Left ventricle myocardium inferior (tissue), 1 donor: ENCODE results near the gene ENTHD1. TPM values are rescaled to one million over a fixed set of nuclear protein-coding genes. Genes with fewer than 3 reads are reported as not detected.

Experiments used
- DNase-seq: peaks from one replicate; pipeline ENCODE4 v3.0.0-alpha.2; 2020
- H3K27ac ChIP-seq: fragments of 200-600 bp; replicated peaks from 2 replicates; pipeline ENCODE4 v1.8.0; 2021
- H3K27me3 ChIP-seq: fragments of 200-600 bp; 2 replicates; pipeline ENCODE4 v1.8.0; 2021; ENCODE audit warnings: low read depth
- H3K36me3 ChIP-seq: fragments of 200-600 bp; 2 replicates; pipeline ENCODE4 v1.8.0; 2021
- H3K4me1 ChIP-seq: fragments of 200-600 bp; 2 replicates; pipeline ENCODE4 v1.8.0; 2021
- H3K4me3 ChIP-seq: fragments of 200-600 bp; 2 replicates; pipeline ENCODE4 v1.8.0; 2021; ENCODE audit warnings: mild to moderate bottlenecking, moderate library complexity
- H3K9me3 ChIP-seq: fragments of 200-600 bp; replicated peaks from 2 replicates; pipeline ENCODE4 v1.8.0; 2021
- intact Hi-C: fragments of 100-400 bp; cut with micrococcal nuclease; formaldehyde crosslinking; loops from one replicate; pipeline ENCODE4 v1.11.0; 2022
- long read RNA-seq: library from polyadenylated mRNA; unstranded; transcript quantifications from one replicate; pipeline ENCODE4 v2.0.0, GENCODE V29; 2021
- total RNA-seq: library from RNA; stranded (reverse); fragmentation: NEBNext Ultra II Directional; extraction: Animal tissue kit (Norgen Biotek cat#: 25700); gene quantifications from one replicate; pipeline ENCODE4 v1.2.1, GENCODE V29; 2021
- TF ChIP-seq, protein P1 (sequence below): fragments of 200-600 bp; IDR thresholded peaks from 2 replicates; pipeline ENCODE4 v1.8.0; 2021; ENCODE audit warnings: antibody characterized with exemption, mild to moderate bottlenecking, borderline replicate concordance
- donor health status: DM: no; HTN: yes; CAD: no; lungs with severe emphysema.

Gene ENTHD1, protein sequence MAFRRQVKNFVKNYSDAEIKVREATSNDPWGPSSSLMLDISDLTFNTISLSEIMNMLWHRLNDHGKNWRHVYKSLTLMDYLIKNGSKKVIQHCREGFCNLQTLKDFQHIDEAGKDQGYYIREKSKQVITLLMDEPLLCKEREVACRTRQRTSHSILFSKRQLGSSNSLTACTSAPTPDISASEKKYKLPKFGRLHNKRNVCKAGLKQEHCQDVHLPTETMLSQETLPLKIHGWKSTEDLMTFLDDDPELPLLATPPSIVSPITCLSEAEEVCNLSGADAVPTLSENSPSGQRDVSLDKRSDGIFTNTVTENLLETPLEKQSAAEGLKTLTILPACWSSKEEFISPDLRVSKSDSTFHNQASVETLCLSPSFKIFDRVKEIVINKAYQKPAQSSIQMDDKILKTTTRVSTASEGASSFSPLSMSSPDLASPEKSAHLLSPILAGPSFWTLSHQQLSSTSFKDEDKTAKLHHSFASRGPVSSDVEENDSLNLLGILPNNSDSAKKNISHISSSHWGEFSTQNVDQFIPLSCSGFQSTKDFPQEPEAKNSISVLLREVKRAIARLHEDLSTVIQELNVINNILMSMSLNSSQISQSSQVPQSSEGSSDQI
- not detected for total RNA-seq
- long read RNA-seq: 0 reads

DNA sequence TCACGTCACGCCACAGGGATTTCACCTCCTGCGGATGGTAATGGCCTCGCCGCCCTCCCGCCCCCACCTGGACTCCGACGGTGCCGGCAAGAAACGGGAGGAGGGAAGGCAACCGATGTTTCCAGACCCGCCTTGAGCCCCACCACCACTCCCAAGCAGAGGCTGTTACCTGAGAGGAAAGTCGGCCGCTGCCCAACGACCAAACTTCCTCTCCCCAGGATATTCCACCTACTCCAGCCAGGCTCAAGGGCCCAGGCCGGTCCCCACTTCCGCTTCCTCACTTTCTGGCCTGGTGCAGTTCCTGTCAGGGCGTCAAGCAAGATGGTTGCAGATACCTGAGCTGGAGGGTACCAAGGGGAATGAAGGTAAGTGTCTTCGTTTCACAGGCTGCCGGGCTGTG lies at the start of gene ENTHD1:
ENTHD1 (minus strand) TSS at position 235 of the 400 bp plus-strand sequence. CDS start 6,012 bp downstream, outside the sequence.
- Histone ChIP-seq H3K4me3 (no peak within 1 kb of the TSS), H3K27ac (no peak within 1 kb of the TSS), H3K27me3 (peaks cover 40% of the 10 kb centered on the region), H3K36me3 (no peaks in the 10 kb centered on the region), H3K9me3 (no peaks in the 10 kb centered on the region), H3K4me1 (peaks cover under 1% of the 10 kb centered on the region)
- no peak for DNase-seq
- TF ChIP-seq, protein P1, sequence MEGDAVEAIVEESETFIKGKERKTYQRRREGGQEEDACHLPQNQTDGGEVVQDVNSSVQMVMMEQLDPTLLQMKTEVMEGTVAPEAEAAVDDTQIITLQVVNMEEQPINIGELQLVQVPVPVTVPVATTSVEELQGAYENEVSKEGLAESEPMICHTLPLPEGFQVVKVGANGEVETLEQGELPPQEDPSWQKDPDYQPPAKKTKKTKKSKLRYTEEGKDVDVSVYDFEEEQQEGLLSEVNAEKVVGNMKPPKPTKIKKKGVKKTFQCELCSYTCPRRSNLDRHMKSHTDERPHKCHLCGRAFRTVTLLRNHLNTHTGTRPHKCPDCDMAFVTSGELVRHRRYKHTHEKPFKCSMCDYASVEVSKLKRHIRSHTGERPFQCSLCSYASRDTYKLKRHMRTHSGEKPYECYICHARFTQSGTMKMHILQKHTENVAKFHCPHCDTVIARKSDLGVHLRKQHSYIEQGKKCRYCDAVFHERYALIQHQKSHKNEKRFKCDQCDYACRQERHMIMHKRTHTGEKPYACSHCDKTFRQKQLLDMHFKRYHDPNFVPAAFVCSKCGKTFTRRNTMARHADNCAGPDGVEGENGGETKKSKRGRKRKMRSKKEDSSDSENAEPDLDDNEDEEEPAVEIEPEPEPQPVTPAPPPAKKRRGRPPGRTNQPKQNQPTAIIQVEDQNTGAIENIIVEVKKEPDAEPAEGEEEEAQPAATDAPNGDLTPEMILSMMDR: no peak
- intact Hi-C loops: no loop called here

DNA sequence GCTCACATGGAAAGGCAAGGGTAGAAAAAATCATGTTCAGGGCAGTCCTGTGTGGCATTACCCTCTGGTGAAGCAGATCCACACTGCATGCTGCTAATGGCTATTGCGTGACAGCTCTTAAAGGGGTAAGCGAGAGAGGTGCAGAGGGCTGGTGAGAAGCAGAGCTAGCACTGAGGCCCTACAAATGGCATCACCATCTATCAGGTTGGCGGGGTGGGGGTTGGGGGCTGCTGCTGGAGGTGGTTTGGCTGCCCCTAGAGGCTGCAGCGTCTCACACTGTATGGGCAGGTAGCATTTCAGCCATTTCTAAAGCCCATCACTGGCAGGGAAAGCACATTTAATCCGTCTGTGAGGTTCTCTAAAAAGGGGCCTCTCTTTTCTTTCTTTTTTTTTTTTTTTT lies 49.8 kb upstream of the ENTHD1 start:
- no peaks in the 10 kb centered on the region for H3K36me3 ChIP-seq
- intact Hi-C loops: no loop called here
- TF ChIP-seq, protein P1: no peak

DNA sequence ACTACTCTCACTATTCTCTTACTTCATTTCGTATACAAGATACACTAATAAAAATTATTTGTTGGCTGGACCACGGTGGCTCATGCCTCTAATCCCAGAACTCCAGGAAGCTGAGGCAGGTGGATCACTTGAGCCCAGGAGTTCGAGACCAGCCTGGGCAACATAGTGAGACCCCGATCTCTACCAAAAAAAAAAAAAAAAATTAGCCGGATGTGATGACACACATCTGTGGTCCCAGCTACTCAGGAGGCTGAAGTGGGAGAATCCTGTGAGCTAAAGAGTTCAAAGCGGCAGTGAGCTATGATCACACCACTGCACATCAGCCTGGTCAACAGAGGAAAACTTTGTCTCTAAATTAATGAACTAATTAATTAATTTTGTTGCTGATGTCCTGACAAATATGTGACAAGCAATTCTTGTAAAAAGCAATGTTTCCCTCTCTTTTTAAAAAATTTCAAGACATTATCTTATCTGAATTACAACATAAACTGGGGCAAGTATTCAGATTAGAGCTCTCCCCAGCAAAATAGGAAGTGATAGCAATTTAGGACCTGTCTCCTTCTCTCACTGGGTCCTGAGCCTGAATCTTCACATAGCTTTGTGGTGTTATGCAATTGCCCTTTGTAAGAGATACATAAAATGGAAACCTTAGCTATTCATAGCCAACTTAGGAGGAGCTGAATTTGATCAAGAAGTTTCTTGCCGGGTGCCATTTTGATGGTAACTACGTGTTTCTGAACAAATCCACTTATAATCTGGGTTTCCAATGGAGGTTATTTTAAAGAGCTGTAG lies 49.1 kb upstream of the ENTHD1 start:
- intact Hi-C loops: no loop called here
- no peak overlapping the region for H3K27ac ChIP-seq
- TF ChIP-seq, protein P1: no peak
- H3K9me3 ChIP-seq: no peaks in the 10 kb centered on the region
- peaks cover 7% of the 10 kb centered on the region for H3K4me1 ChIP-seq
- H3K36me3 ChIP-seq: no peaks in the 10 kb centered on the region
- H3K4me3 ChIP-seq: no peak overlapping the region
- peaks cover 22% of the 10 kb centered on the region for H3K27me3 ChIP-seq
- no peak for DNase-seq

More for the DNA sequence above, 49.8 kb upstream of the ENTHD1 start:
- Histone ChIP-seq H3K27me3 (peaks cover 20% of the 10 kb centered on the region), H3K4me1 (peaks cover 7% of the 10 kb centered on the region), H3K27ac (no peak overlapping the region), H3K4me3 (no peak overlapping the region), H3K9me3 (no peaks in the 10 kb centered on the region)
- DNase-seq: no peak

DNA sequence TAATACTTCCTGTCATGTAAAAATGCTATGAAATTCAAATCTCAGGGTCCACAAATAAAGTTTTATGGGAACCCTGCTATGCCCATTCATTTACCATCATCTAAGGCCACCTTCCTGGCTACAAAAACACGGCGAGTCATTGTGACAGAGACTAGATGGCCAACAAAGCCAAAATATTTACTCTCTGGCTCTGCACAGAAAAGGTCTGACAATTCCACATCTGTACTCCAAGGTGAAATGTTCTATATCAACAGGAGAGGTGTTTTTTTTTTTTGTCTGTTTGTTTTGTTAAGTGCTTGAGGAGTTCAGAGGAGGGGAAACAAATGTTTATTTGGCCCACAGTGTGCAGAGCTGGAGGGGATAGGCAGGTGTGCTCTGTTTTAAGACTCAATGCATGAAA lies 48.0 kb upstream of the ENTHD1 start:
- TF ChIP-seq, protein P1: no peak
- Histone ChIP-seq H3K27me3 (peaks cover 22% of the 10 kb centered on the region), H3K36me3 (no peaks in the 10 kb centered on the region), H3K4me1 (peaks cover 2% of the 10 kb centered on the region), H3K4me3 (no peak overlapping the region), H3K27ac (no peak overlapping the region), H3K9me3 (no peaks in the 10 kb centered on the region)
- DNase-seq: no peak
- intact Hi-C loops: no loop called here

DNA sequence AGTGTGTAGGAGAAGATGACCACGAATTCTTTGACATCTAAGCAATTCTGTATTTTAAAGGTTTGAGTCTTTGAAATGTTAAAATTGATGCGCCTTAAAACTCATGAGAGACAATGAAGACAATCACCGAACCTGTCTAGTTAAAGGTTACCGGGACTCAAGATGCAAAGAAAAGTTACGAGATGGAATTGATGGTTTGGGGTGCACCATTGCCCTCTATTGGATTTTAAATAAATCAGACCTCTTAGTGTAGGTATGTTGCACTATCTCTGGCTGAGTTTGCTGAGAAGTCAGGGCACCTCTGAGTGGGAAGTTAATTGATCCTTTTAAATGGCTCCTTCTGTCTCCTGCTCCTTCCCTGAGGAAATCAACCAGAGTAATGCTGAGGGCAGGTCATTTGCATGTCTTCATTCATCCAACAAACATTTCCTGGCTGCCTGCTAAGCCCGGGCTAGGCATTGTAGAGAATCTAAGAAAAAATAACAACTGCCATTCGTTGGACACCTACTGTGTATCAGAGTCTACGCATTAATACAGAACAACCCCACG lies 47.3 kb upstream of the ENTHD1 start:
- intact Hi-C loops: no loop called here
- no peaks in the 10 kb centered on the region for H3K36me3 ChIP-seq
- H3K9me3 ChIP-seq: no peaks in the 10 kb centered on the region
- TF ChIP-seq, protein P1: no peak
- H3K27ac ChIP-seq: no peak overlapping the region
- DNase-seq: no peak
- peaks cover 23% of the 10 kb centered on the region for H3K27me3 ChIP-seq
- no peaks in the 10 kb centered on the region for H3K4me1 ChIP-seq
- no peak overlapping the region for H3K4me3 ChIP-seq
